Measurements from ENCODE around the gene OCEL1. TPM values are rescaled to one million over a fixed set of nuclear protein-coding genes. Genes with fewer than 3 reads are reported as not detected.
"Not testable (repeated sequence)": the region's sequence is repeated elsewhere in the genome, so short reads cannot be mapped to it uniquely, and the experiment has no call there.

Gene OCEL1
- total RNA-seq = 10 to 100 TPM; 14.7 to 31.9 TPM

GRCh38 chr19:17226002-17226933 is at the start of gene OCEL1:
TSS of gene OCEL1 (plus strand) at chr19:17226226. CDS start at chr19:17226248, 22 bp downstream.
- Mint-ChIP-seq H3K27me3 (no peaks in the 10 kb centered on the region), H3K36me3 (no peaks in the 10 kb centered on the region), H3K9me3 (no peaks in the 10 kb centered on the region), H3K27ac (peak within 1 kb of the TSS; percentile 79 to 80), H3K4me1 (ENCODE audit: low read depth in 2 of 2) (peaks cover 5 to 6% of the 10 kb centered on the region in 2 donors), H3K4me3 (peak within 1 kb of the TSS; percentile 87)
- ATAC-seq = peak; percentile 96 to 97
- DNase-seq (ENCODE audit: low spot score) = peak; percentile 97

GRCh38 chr19:17178291-17178690 is 47.7 kb upstream of the OCEL1 start:
- Mint-ChIP-seq H3K4me3 (no peak overlapping the region), H3K36me3 (peaks cover 4% of the 10 kb centered on the region), H3K27me3 (no peaks in the 10 kb centered on the region), H3K4me1 (ENCODE audit: low read depth in 2 of 2) (peaks cover 8 to 9% of the 10 kb centered on the region in 2 donors), H3K27ac (no peak overlapping the region), H3K9me3 (no peaks in the 10 kb centered on the region)
- ATAC-seq (no peak), DNase-seq (ENCODE audit: low spot score) (no peak)

- no peak overlapping the region for H3K4me3 Mint-ChIP-seq
- no peaks in the 10 kb centered on the region for H3K36me3 Mint-ChIP-seq
- H3K9me3 Mint-ChIP-seq = no peaks in the 10 kb centered on the region
- no peaks in the 10 kb centered on the region for H3K27me3 Mint-ChIP-seq
- peaks cover 25 to 26% of the 10 kb centered on the region in 2 donors for H3K4me1 Mint-ChIP-seq (ENCODE audit: low read depth in 2 of 2)
- peak overlapping the region in 1 of 2 donors; percentile 70 for H3K27ac Mint-ChIP-seq
- ATAC-seq = no peak
- no peak for DNase-seq (ENCODE audit: low spot score)
Measured at GRCh38 chr19:17180997-17181702, 44.9 kb upstream of the OCEL1 start.

- H3K27ac Mint-ChIP-seq = peak overlapping the region; percentile 99 to 100
- ATAC-seq (peak; percentile 59 to 62), DNase-seq (ENCODE audit: low spot score) (no peak)
- H3K36me3 Mint-ChIP-seq = no peaks in the 10 kb centered on the region
- peaks cover 25 to 34% of the 10 kb centered on the region in 2 donors for H3K4me1 Mint-ChIP-seq (ENCODE audit: low read depth in 2 of 2)
- H3K4me3 Mint-ChIP-seq = peak overlapping the region; percentile 97
- H3K9me3 Mint-ChIP-seq = no peaks in the 10 kb centered on the region
- H3K27me3 Mint-ChIP-seq = no peaks in the 10 kb centered on the region
Measured at GRCh38 chr19:17183271-17183761, 42.7 kb upstream of the OCEL1 start.

GRCh38 chr19:17183858-17184321 is 42.1 kb upstream of the OCEL1 start:
- H3K27ac Mint-ChIP-seq = peak overlapping the region; percentile 99 to 100
- no peaks in the 10 kb centered on the region for H3K9me3 Mint-ChIP-seq
- no peaks in the 10 kb centered on the region for H3K27me3 Mint-ChIP-seq
- no peaks in the 10 kb centered on the region for H3K36me3 Mint-ChIP-seq
- no peak for DNase-seq (ENCODE audit: low spot score)
- ATAC-seq = peak; percentile 79 to 83
- peaks cover 25 to 34% of the 10 kb centered on the region in 2 donors for H3K4me1 Mint-ChIP-seq (ENCODE audit: low read depth in 2 of 2)
- peak overlapping the region; percentile 97 for H3K4me3 Mint-ChIP-seq

GRCh38 chr19:17184371-17184841 is 41.6 kb upstream of the OCEL1 start:
- ATAC-seq = peak; percentile 89 to 92
- Mint-ChIP-seq H3K4me1 (ENCODE audit: low read depth in 2 of 2) (peaks cover 25 to 34% of the 10 kb centered on the region in 2 donors), H3K27ac (peak overlapping the region; percentile 99 to 100), H3K9me3 (no peaks in the 10 kb centered on the region), H3K27me3 (no peaks in the 10 kb centered on the region), H3K36me3 (no peaks in the 10 kb centered on the region), H3K4me3 (peak overlapping the region; percentile 97)
- DNase-seq (ENCODE audit: low spot score) = peak; percentile 76

GRCh38 chr19:17185590-17185989 is 40.4 kb upstream of the OCEL1 start:
- Mint-ChIP-seq H3K36me3 (no peaks in the 10 kb centered on the region), H3K27me3 (no peaks in the 10 kb centered on the region), H3K9me3 (no peaks in the 10 kb centered on the region), H3K27ac (peak overlapping the region; percentile 18 to 99), H3K4me3 (peak overlapping the region; percentile 8), H3K4me1 (ENCODE audit: low read depth in 2 of 2) (peaks cover 25 to 34% of the 10 kb centered on the region in 2 donors)
- DNase-seq (ENCODE audit: low spot score) = no peak
- ATAC-seq = no peak

GRCh38 chr19:17191736-17192135 is 34.3 kb upstream of the OCEL1 start:
- ATAC-seq; H3K9me3 Mint-ChIP-seq; H3K27me3 Mint-ChIP-seq; H3K27ac Mint-ChIP-seq; H3K36me3 Mint-ChIP-seq; DNase-seq (ENCODE audit: low spot score); H3K4me3 Mint-ChIP-seq: not testable (repeated sequence)
- H3K4me1 Mint-ChIP-seq (ENCODE audit: low read depth in 2 of 2) = peaks cover 9 to 11% of the 10 kb centered on the region in 2 donors

GRCh38 chr19:17192751-17193150 is 33.3 kb upstream of the OCEL1 start:
- H3K9me3 Mint-ChIP-seq = no peaks in the 10 kb centered on the region
- no peak for ATAC-seq
- H3K27me3 Mint-ChIP-seq = no peaks in the 10 kb centered on the region
- H3K36me3 Mint-ChIP-seq = peaks cover 17% of the 10 kb centered on the region
- H3K4me1 Mint-ChIP-seq (ENCODE audit: low read depth in 2 of 2) = peaks cover 11 to 16% of the 10 kb centered on the region in 2 donors
- no peak overlapping the region for H3K4me3 Mint-ChIP-seq
- no peak overlapping the region for H3K27ac Mint-ChIP-seq
- no peak for DNase-seq (ENCODE audit: low spot score)

GRCh38 chr19:17194608-17195007 is 31.4 kb upstream of the OCEL1 start:
- H3K4me1 Mint-ChIP-seq (ENCODE audit: low read depth in 2 of 2) = peaks cover 13 to 16% of the 10 kb centered on the region in 2 donors
- no peak overlapping the region for H3K27ac Mint-ChIP-seq
- H3K36me3 Mint-ChIP-seq = peaks cover 17% of the 10 kb centered on the region
- H3K9me3 Mint-ChIP-seq = no peaks in the 10 kb centered on the region
- ATAC-seq (no peak), DNase-seq (ENCODE audit: low spot score) (no peak)
- H3K4me3 Mint-ChIP-seq = no peak overlapping the region
- H3K27me3 Mint-ChIP-seq = no peaks in the 10 kb centered on the region

- ATAC-seq = no peak
- Mint-ChIP-seq H3K36me3 (peaks cover 17% of the 10 kb centered on the region), H3K27me3 (no peaks in the 10 kb centered on the region), H3K4me1 (ENCODE audit: low read depth in 2 of 2) (peaks cover 13 to 16% of the 10 kb centered on the region in 2 donors), H3K4me3 (no peak overlapping the region), H3K9me3 (no peaks in the 10 kb centered on the region), H3K27ac (no peak overlapping the region)
- DNase-seq (ENCODE audit: low spot score) = no peak
Measured at GRCh38 chr19:17195106-17195505, 30.9 kb upstream of the OCEL1 start.

- DNase-seq (ENCODE audit: low spot score) = no peak
- no peak for ATAC-seq
- H3K36me3 Mint-ChIP-seq = peaks cover 17% of the 10 kb centered on the region
- no peak overlapping the region for H3K4me3 Mint-ChIP-seq
- no peaks in the 10 kb centered on the region for H3K27me3 Mint-ChIP-seq
- H3K27ac Mint-ChIP-seq = peak overlapping the region; percentile 1 to 18
- H3K9me3 Mint-ChIP-seq = no peaks in the 10 kb centered on the region
- peaks cover 13 to 16% of the 10 kb centered on the region in 2 donors for H3K4me1 Mint-ChIP-seq (ENCODE audit: low read depth in 2 of 2)
Measured at GRCh38 chr19:17196610-17197009, 29.4 kb upstream of the OCEL1 start.

- no peak overlapping the region for H3K4me3 Mint-ChIP-seq
- no peaks in the 10 kb centered on the region for H3K9me3 Mint-ChIP-seq
- DNase-seq (ENCODE audit: low spot score) (no peak), ATAC-seq (no peak)
- peak overlapping the region in 1 of 2 donors; percentile 1 for H3K27ac Mint-ChIP-seq
- H3K27me3 Mint-ChIP-seq = no peaks in the 10 kb centered on the region
- H3K4me1 Mint-ChIP-seq (ENCODE audit: low read depth in 2 of 2) = peaks cover 16 to 17% of the 10 kb centered on the region in 2 donors
- peaks cover 17% of the 10 kb centered on the region for H3K36me3 Mint-ChIP-seq
Measured at GRCh38 chr19:17197666-17198065, 28.4 kb upstream of the OCEL1 start.

Measured in natural killer cell treated with Interleukin-12 subunit alpha and Interleukin-12 subunit beta and Interleukin-15 and Interleukin-18, amount 100 ng/mL, for 72 hours (primary cell).